Endothelial cell of umbilical vein (primary cell): ENCODE results near the gene RAB1B. TPM values are rescaled to one million over a fixed set of nuclear protein-coding genes. Genes with fewer than 3 reads are reported as not detected.
A peak's percentile ranks its signal among the peaks of the same experiment; 100 is the strongest.

ENCODE experiments used
- BruUV-seq: library from RNA; stranded (reverse); fragments of 400-500 nt; replicated peaks from 2 replicates; lab custom pipeline; 2021; lab: Mats Ljungman, UMichigan
- CTCF ChIA-PET: fragments of 300-600, 350-600 bp; sonication (Branson Sonifier 250); formaldehyde crosslinking; loops from one replicate; lab custom pipeline; 2021; ENCODE audit warnings: antibody characterized with exemption, inconsistent platforms; lab: Charles Lee
- POLR2A ChIA-PET: fragments of 300-600, 350-600 bp; sonication (Branson Sonifier 250); formaldehyde crosslinking; loops from one replicate; lab custom pipeline; 2021; ENCODE audit warnings: antibody characterized with exemption, inconsistent platforms; lab: Charles Lee
- DNase-seq: peaks from one replicate; pipeline ENCODE4 v3.0.0-alpha.2; 2011; ENCODE audit warnings: low read depth, low spot score
- FAIRE-seq: peaks from 2 replicates; lab custom pipeline; 2011; peaks lifted over from hg19 to GRCh38; lab: Jason Lieb, UNC
- H2AFZ ChIP-seq: 2 replicates; pipeline ENCODE4 v1.6.0; 2012; ENCODE audit warnings: low read depth, low read length, control low read depth, inconsistent platforms
- H3K27ac ChIP-seq: 2 replicates; pipeline ENCODE4 v1.5.1; 2011; ENCODE audit warnings: low read depth, mild to moderate bottlenecking, control low read depth, low read length, moderate library complexity; ENCODE audit not compliant: insufficient read depth
- H3K27me3 ChIP-seq, 2 experiments: 2 replicates each; pipeline versions ENCODE4 v1.6.0 to v1.6.1; 2011; ENCODE audit warnings: low read length in 2 of 2, mixed read lengths in 1 of 2; ENCODE audit not compliant: control insufficient read depth in 2 of 2, insufficient read depth in 2 of 2
- H3K36me3 ChIP-seq, 2 experiments: 2 replicates in 1 of 2; 3 replicates in 1 of 2; pipeline ENCODE4 v1.5.1; 2011; ENCODE audit warnings: low read length in 2 of 2, mild to moderate bottlenecking in 1 of 2, moderate library complexity in 1 of 2; ENCODE audit not compliant: control insufficient read depth in 2 of 2, insufficient read depth in 2 of 2; ENCODE audit errors: extremely low read depth in 1 of 2
- H3K4me1 ChIP-seq: 3 replicates; pipeline ENCODE4 v1.5.1; 2011; ENCODE audit warnings: mild to moderate bottlenecking, low read length; ENCODE audit not compliant: control insufficient read depth, insufficient read depth; ENCODE audit errors: extremely low read depth
- H3K4me2 ChIP-seq: 2 replicates; pipeline ENCODE4 v1.6.1; 2011; ENCODE audit warnings: low read length, control low read depth, mixed read lengths; ENCODE audit not compliant: insufficient read depth
- H3K4me3 ChIP-seq, 3 experiments: fragments of 200-600 bp in 1 of 3; sonication (generic), shearing (Covaris generic) in 1 of 3; replicated peaks in 1 of 3; 2 replicates each; pipeline ENCODE4 v1.5.1; 2011 to 2016; ENCODE audit warnings: control low read depth in 3 of 3, low read length in 3 of 3, mild to moderate bottlenecking in 2 of 3, inconsistent platforms in 1 of 3, low read depth in 1 of 3, moderate library complexity in 1 of 3; ENCODE audit not compliant: insufficient read depth in 1 of 3
- H3K79me2 ChIP-seq: 2 replicates; pipeline ENCODE4 v1.6.0; 2012; ENCODE audit warnings: low read length, inconsistent platforms; ENCODE audit not compliant: control insufficient read depth, insufficient read depth
- H3K9ac ChIP-seq: replicated peaks from 2 replicates; pipeline ENCODE3; 2011; ENCODE audit warnings: low read length, control low read depth; ENCODE audit not compliant: insufficient read depth; ENCODE audit errors: extremely low read depth
- H3K9me1 ChIP-seq: replicated peaks from 3 replicates; pipeline ENCODE4 v1.6.0; 2011; ENCODE audit warnings: mild to moderate bottlenecking, low read length; ENCODE audit not compliant: control insufficient read depth, insufficient read depth; ENCODE audit errors: extremely low read depth
- H3K9me3 ChIP-seq: replicated peaks from 2 replicates; pipeline ENCODE4 v1.5.1; 2012; ENCODE audit warnings: low read length, inconsistent platforms; ENCODE audit not compliant: control insufficient read depth, insufficient read depth
- H4K20me1 ChIP-seq: replicated peaks from 2 replicates; pipeline ENCODE3; 2011; ENCODE audit warnings: mild to moderate bottlenecking, low read length; ENCODE audit not compliant: control insufficient read depth, insufficient read depth; ENCODE audit errors: extremely low read depth
- CTCF ChIP-seq, 2 donors: IDR thresholded peaks; 1 replicate in 1 of 2; 2 replicates in 1 of 2; pipeline ENCODE4 v1.5.1; 2011; ENCODE audit warnings: low read length in 2 of 2, mild to moderate bottlenecking in 2 of 2, moderate library complexity in 2 of 2, control low read depth in 1 of 2, inconsistent platforms in 1 of 2, low read depth in 1 of 2; ENCODE audit not compliant: insufficient read depth in 1 of 2; ENCODE audit errors: extremely low read depth in 1 of 2
- FOS ChIP-seq: IDR thresholded peaks from 2 replicates; pipeline ENCODE4 v1.6.1; 2011; ENCODE audit warnings: mild to moderate bottlenecking, low read length, moderate library complexity, borderline replicate concordance; ENCODE audit not compliant: insufficient read depth
- MYC ChIP-seq: IDR thresholded peaks from one replicate; pipeline ENCODE4 v1.6.1; 2011; ENCODE audit warnings: mild to moderate bottlenecking, low read depth, low read length
- POLR2A ChIP-seq: IDR thresholded peaks from 2 replicates; pipeline ENCODE4 v1.6.1; 2012; ENCODE audit warnings: low read depth, mild to moderate bottlenecking, control low read depth, low read length
- dilution Hi-C: fragments of 300-500 bp; cut with MboI; formaldehyde crosslinking; loops from one replicate; pipeline ENCODE4 v1.15.0; 2019; ENCODE audit warnings: low sequenced_read_pairs; ENCODE audit not compliant: extremely low pct_ligation_motif_present
- intact Hi-C: fragments of 100-400 bp; cut with micrococcal nuclease; formaldehyde crosslinking; loops from one replicate; pipeline ENCODE4 v1.10.0; 2022
- polyA plus RNA-seq, 4 experiments: library from polyadenylated mRNA; depleted of rRNA in 3 of 4; stranded (reverse) in 3 of 4; unstranded in 1 of 4; fragments of >200 nt; gene quantifications; 2 replicates each; pipeline versions ENCODE4 v1.2.1 to v1.2.3, GENCODE V29; 2011 to 2012; ENCODE audit warnings: missing spikeins in 1 of 4
- total RNA-seq: library from RNA; stranded (reverse); gene quantifications from 2 replicates; pipeline ENCODE4 v1.2.3, GENCODE V29; 2021

RAB1B gene
- total and polyA plus RNA-seq, 2 donors (not counting 3 experiments of a cell fraction or from before 2014, with no cell fraction given): 171 to 383 TPM

- H3K9me3 ChIP-seq: no peaks in the 10 kb centered on the region
- dilution Hi-C loops: no loop called here
- H3K4me2 ChIP-seq: peak overlapping the region; percentile 92
- H3K36me3 ChIP-seq: peaks cover 13 to 27% of the 10 kb centered on the region in 2 experiments
- peaks cover 12% of the 10 kb centered on the region for H3K4me1 ChIP-seq
- ChIA-PET POLR2A (no interaction called here), CTCF (interaction anchor here (6.2 kb wide), 1 partner anchor 12 kb away, joined by 53 read pairs; no protein-coding TSS in a partner anchor)
- no peak overlapping the region for H2AFZ ChIP-seq
- intact Hi-C loops: loop anchor here (1.0 to 2.0 kb wide), 2 partner anchors 11 to 46 kb away; no protein-coding TSS in a partner anchor
- no peak for TF ChIP-seq FOS
- peak in 1 of 2 donors; percentile 26 for TF ChIP-seq CTCF (IDR thresholded peaks at IDR 0.05; ENCODE audit: extremely low read depth in 1 of 2, insufficient read depth in 1 of 2, low read depth in 1 of 2, low read length in 2 of 2)
- peak; percentile 34 for TF ChIP-seq POLR2A
- TF ChIP-seq MYC: no peak
- no peaks in the 10 kb centered on the region for H3K9me1 ChIP-seq
- DNase-seq (peak; percentile 34), FAIRE-seq (peak; percentile 26)
- H3K9ac ChIP-seq: peak overlapping the region; percentile 90
- H3K27me3 ChIP-seq: no peaks in the 10 kb centered on the region
- TSS peak; percentile 41 for BruUV-seq
- H4K20me1 ChIP-seq: no peaks in the 10 kb centered on the region
- H3K4me3 ChIP-seq: peak overlapping the region; percentile 85 to 93 (median 91)
- H3K79me2 ChIP-seq: peaks cover 28% of the 10 kb centered on the region
- H3K27ac ChIP-seq: peak overlapping the region; percentile 70
Observed at GRCh38 chr11:66268952-66269905, 790 bp downstream of the RAB1B start.
